NCI-H226 (cell line): ENCODE data around the gene JAM2.
A peak's percentile ranks its signal among the peaks of the same experiment; 100 is the strongest.
"Not testable (repeated sequence)": the region's sequence is repeated elsewhere in the genome, so short reads cannot be mapped to it uniquely, and the experiment has no call there.

Experiments used
- DNase-seq: peaks from one replicate; pipeline ENCODE4 v3.0.0-alpha.2; 2015

Gene JAM2

GRCh38 chr21:25638660-25639550 is at the start of gene JAM2:
JAM2 (plus strand) TSS chr21:25639258; CDS start chr21:25639822, 564 bp downstream.
- no peak for DNase-seq

GRCh38 chr21:25589887-25590286 is 49.2 kb upstream of the JAM2 start:
- DNase-seq, result no peak

GRCh38 chr21:25607151-25608043 is 31.7 kb upstream of the JAM2 start, which contains the start of gene MRPL39:
MRPL39 (minus strand) TSS chr21:25607481; CDS start chr21:25607475, 6 bp downstream.
- peak; percentile 87 for DNase-seq

GRCh38 chr21:25608044-25608737 is 30.9 kb upstream of the JAM2 start:
- DNase-seq, result peak; percentile 59

GRCh38 chr21:25614441-25614840 is 24.6 kb upstream of the JAM2 start:
- DNase-seq, result no peak

- no peak for DNase-seq
These were observed 23.2 kb upstream of the JAM2 start for GRCh38 chr21:25615880-25616279.

- DNase-seq, result no peak
These were observed 19.9 kb upstream of the JAM2 start for GRCh38 chr21:25619198-25619597.

GRCh38 chr21:25624511-25624910 is 14.5 kb upstream of the JAM2 start:
- no peak for DNase-seq

- no peak for DNase-seq
These were observed 14.0 kb upstream of the JAM2 start for GRCh38 chr21:25625036-25625435.

GRCh38 chr21:25625776-25626555 is 13.1 kb upstream of the JAM2 start:
- not testable (repeated sequence) for DNase-seq

GRCh38 chr21:25626757-25627156 is 12.3 kb upstream of the JAM2 start:
- DNase-seq, result no peak

GRCh38 chr21:25632296-25632695 is 6.8 kb upstream of the JAM2 start:
- no peak for DNase-seq

- no peak for DNase-seq
These were observed 3.7 kb upstream of the JAM2 start for GRCh38 chr21:25635310-25635709.

GRCh38 chr21:25636727-25637126 is 2.3 kb upstream of the JAM2 start:
- DNase-seq, result peak; percentile 23

GRCh38 chr21:25637851-25638659 is 1.0 kb upstream of the JAM2 start:
- DNase-seq, result no peak

- DNase-seq, result no peak
These were observed 618 bp downstream of the JAM2 start for GRCh38 chr21:25639551-25640201.

- DNase-seq, result no peak
These were observed 1.3 kb downstream of the JAM2 start for GRCh38 chr21:25640202-25640942.

GRCh38 chr21:25640943-25641292 is 1.9 kb downstream of the JAM2 start:
- no peak for DNase-seq

GRCh38 chr21:25643486-25643885 is 4.4 kb downstream of the JAM2 start:
- no peak for DNase-seq

GRCh38 chr21:25646474-25646873 is 7.4 kb downstream of the JAM2 start:
- DNase-seq, result no peak
